Astrocyte of the cerebellum (primary cell): ENCODE results near the gene SLC25A39.

Experiments
- DNase-seq: peaks from one replicate; pipeline ENCODE4 v3.0.0-alpha.2; 2011; ENCODE audit warnings: low read depth
- H3K4me3 ChIP-seq: 2 replicates; pipeline ENCODE4 v1.5.1; 2011; ENCODE audit warnings: mild to moderate bottlenecking, low read depth, low read length, moderate library complexity
- CTCF ChIP-seq: IDR thresholded peaks from 2 replicates; pipeline ENCODE4 v1.5.1; 2012; ENCODE audit warnings: low read length, low read depth, moderate library complexity, mild to moderate bottlenecking; ENCODE audit errors: missing control alignments
- in situ Hi-C: cut with HindIII; loops from 2 replicates; pipeline ENCODE4 v1.10.0; 2017; ENCODE audit warnings: low sequenced_read_pairs

Gene SLC25A39

GRCh38 chr17:44327715-44328449 is 3.3 kb upstream of the SLC25A39 start:
- DNase-seq: no peak
- TF ChIP-seq CTCF: no peak
- in situ Hi-C loops: no loop called here
- H3K4me3 ChIP-seq: no peak overlapping the region

DNA sequence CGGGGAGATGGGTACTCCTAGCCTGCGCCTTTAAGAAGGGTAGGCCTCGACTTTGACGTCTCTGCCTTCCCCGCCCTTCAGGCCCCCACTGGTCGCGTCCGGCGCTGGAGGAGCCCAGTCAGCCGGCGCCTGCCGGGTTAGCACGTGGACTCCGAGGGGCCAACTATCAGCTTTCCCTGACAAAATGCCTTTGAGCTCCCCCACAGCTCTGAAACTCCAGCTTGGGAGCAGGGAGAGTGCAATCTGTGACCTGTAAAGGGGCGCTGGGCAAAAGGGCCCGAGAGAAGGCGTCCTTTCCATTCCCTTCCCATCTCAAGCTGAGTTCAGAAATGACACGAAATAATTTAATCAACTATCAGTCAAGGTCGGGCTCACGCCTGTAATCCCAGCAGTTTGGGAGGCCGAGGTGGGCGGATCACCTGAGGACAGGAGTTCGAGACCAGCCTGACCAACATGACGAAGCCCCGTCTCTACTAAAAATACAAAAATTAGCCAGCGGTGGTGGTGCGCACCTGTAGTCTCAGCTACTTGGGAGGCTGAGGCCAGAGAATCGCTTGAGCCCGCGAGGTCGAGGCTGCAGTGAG is 2.3 kb upstream of the SLC25A39 start:
- peak; percentile 92 for DNase-seq
- no peak for TF ChIP-seq CTCF
- no peak overlapping the region for H3K4me3 ChIP-seq
- in situ Hi-C loops: no loop called here

- no peak for TF ChIP-seq CTCF
- H3K4me3 ChIP-seq: peak overlapping the region; percentile 87
- no peak for DNase-seq
- in situ Hi-C loops: no loop called here
These were observed 492 bp downstream of the SLC25A39 start for GRCh38 chr17:44324092-44324570.

DNA sequence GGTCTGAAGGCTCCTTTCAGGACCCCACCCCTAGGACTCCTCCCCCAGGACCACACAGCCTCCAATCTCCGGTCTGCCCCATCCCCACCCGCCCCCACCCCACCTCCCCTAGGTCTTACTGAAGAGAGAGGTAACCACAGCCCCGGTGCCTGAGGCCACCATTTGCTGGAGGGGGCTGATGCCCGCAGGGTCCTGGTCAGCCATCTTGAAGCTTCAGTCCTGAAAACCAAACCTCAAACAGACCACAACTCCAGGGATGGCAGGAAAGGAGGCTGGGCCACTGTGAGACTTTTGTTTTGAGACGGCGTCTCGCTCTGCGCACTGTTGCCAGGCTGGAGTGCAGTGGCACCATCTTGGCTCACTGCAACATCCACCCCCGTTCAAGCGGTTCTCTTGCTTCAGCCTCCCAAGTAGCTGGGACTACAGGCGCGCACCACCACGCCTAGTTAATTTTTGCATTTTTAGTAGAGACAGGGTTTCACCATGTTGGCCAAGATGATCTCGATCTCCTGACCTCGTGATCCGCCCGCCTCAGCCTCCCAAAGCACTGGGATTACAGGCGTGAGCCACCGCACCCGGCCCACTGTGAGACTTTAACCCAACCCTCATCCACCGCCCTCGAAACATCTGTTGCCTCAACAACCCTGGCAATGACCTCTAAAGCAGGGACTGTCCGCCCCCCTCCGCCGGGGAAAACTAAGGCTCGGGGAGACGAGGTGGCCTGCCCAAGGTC is 1.1 kb downstream of the SLC25A39 start:
- no peak for TF ChIP-seq CTCF
- H3K4me3 ChIP-seq: peak overlapping the region; percentile 87
- in situ Hi-C loops: no loop called here

DNA sequence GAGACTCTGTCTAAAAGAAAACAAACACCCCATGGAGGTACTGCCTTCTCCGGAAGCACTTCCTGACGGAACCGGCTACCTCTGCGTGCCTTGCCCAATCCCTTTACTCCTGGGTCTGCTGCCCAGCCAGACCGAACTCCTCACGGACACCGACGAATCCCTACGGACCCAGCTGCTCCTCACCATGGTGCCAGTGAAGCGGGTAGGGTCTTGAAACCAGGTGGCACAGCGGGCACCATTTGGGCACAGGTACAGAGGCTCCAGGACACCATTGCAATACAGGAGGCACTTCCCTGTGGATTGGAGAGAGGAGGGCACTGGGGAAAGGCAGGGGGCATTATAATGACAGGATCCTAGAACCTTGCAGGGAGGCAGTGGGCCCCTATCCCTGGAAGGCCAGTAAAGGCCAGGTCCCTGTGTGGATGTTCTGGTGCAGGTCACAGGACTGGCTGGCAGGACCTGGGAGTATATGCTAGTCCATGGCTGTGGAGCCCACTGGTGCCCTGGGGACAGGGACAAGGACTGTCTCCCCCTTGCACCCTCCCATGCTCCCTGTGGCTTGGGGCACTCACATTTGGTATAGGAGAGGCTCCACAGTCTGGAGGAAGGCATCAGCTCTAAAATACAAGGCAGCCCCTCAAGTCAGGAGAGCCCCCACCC is 2.3 kb downstream of the SLC25A39 start:
- in situ Hi-C loops: no loop called here

More for the DNA sequence above, 1.1 kb downstream of the SLC25A39 start:
- no peak for DNase-seq

More for the DNA sequence above, 2.3 kb downstream of the SLC25A39 start:
- no peak for DNase-seq
- TF ChIP-seq CTCF: no peak
- H3K4me3 ChIP-seq: no peak overlapping the region
